ENCODE results near the gene SH3RF1.

DNA sequence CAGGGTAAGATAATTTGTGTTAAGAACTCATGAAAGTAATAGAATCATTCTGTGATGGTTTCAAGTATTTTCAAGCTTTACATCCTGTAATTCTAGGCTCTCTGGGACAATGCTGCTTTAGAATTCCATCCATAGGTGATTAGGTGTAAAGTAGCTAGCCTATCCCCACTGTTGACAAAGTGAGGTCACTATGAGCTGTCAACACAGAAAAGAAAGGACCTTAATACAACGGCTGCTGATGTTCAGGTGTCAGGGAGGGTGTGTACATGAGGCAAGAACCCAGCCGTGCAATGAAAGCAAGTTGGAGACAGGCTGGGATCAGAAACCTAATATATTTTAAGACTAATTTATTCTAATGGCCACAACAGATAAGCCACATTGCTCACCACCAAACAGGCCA, 36.8 kb upstream of the SH3RF1 start:
- no peak for TF ChIP-seq MYBL2 (CRISPR knock-in tag; IDR thresholded peaks at IDR 0.05)
- no peak for TF ChIP-seq MAX (CRISPR knock-in tag; IDR thresholded peaks at IDR 0.05)
- TF ChIP-seq, protein P1, sequence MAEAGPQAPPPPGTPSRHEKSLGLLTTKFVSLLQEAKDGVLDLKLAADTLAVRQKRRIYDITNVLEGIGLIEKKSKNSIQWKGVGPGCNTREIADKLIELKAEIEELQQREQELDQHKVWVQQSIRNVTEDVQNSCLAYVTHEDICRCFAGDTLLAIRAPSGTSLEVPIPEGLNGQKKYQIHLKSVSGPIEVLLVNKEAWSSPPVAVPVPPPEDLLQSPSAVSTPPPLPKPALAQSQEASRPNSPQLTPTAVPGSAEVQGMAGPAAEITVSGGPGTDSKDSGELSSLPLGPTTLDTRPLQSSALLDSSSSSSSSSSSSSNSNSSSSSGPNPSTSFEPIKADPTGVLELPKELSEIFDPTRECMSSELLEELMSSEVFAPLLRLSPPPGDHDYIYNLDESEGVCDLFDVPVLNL (CRISPR knock-in tag; IDR thresholded peaks at IDR 0.05; ENCODE audit: borderline replicate concordance, low read depth): no peak
- TF ChIP-seq, protein P2, sequence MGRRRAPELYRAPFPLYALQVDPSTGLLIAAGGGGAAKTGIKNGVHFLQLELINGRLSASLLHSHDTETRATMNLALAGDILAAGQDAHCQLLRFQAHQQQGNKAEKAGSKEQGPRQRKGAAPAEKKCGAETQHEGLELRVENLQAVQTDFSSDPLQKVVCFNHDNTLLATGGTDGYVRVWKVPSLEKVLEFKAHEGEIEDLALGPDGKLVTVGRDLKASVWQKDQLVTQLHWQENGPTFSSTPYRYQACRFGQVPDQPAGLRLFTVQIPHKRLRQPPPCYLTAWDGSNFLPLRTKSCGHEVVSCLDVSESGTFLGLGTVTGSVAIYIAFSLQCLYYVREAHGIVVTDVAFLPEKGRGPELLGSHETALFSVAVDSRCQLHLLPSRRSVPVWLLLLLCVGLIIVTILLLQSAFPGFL (CRISPR knock-in tag; IDR thresholded peaks at IDR 0.05; ENCODE audit: borderline replicate concordance): no peak
- TF ChIP-seq JUN (CRISPR knock-in tag; IDR thresholded peaks at IDR 0.05): no peak
- TF ChIP-seq ZNF138 (CRISPR knock-in tag; conservative IDR thresholded peaks at IDR 0.05): no peak
- no peak for TF ChIP-seq CTCF (IDR thresholded peaks at IDR 0.05)
- TF ChIP-seq ZNF263 (CRISPR knock-in tag; IDR thresholded peaks at IDR 0.05; ENCODE audit: low read depth): no peak
- TF ChIP-seq ZNF281 (CRISPR knock-in tag; IDR thresholded peaks at IDR 0.05): no peak
